ENCODE data around the gene MACO1.
"Not testable (repeated sequence)": the region's sequence is repeated elsewhere in the genome, so short reads cannot be mapped to it uniquely, and the experiment has no call there.

MACO1 gene

DNA sequence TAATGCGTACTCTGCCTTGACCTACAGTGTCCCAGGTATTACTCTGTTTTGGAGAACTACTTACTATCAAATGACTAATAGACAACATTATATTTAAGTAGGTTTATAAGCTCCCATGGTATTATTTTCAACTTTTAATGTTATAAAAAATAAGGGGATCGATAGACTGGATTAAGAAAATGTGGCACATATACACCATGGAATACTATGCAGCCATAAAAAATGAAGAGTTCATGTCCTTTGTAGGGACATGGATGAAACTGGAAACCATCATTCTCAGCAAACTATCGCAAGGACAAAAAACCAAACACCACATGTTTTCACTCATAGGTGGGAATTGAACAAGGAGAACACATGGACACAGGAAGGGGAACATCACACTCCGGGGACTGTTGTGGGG lies 30.1 kb downstream of the MACO1 start:
- H3K4me1 ChIP-seq (ENCODE audit: control insufficient read depth, insufficient read depth, low read length); H3K9ac ChIP-seq (ENCODE audit: low read depth, low read length); H3K9me3 ChIP-seq (ENCODE audit: control insufficient read depth, insufficient read depth, low read length); H3K36me3 ChIP-seq (ENCODE audit: control insufficient read depth, insufficient read depth, low read length); H3K27me3 ChIP-seq (ENCODE audit: control insufficient read depth, insufficient read depth, low read length); H3K27ac ChIP-seq (ENCODE audit: low read depth, low read length); H3K4me3 ChIP-seq (ENCODE audit: low read depth, low read length): not testable (repeated sequence)

DNA sequence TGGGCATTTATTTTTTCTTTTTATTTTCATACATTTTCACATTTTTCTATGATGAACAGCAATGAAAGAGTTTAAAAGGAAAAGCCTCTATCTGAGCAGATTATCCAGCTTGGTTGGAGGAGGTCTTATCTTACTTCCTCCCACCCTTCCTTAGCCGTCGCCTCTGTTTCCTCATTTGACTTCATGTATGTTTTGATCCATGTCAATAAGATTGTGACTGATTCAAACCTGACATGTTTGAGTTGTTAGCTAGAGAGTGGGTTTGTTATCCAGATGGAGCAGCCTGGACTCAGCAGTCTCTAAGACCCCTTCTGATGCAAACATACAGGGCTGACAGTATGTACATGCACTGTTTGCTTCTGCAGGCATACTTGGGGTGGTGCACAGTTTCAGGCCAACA lies 31.2 kb downstream of the MACO1 start:
- H3K36me3 ChIP-seq (ENCODE audit: control insufficient read depth, insufficient read depth, low read length) = peaks cover 5% of the 10 kb centered on the region; the same call in 1 of the 2 replicates
- no peaks in the 10 kb centered on the region for H3K27me3 ChIP-seq (ENCODE audit: control insufficient read depth, insufficient read depth, low read length)
- H3K4me3 ChIP-seq (ENCODE audit: low read depth, low read length) = no peak overlapping the region
- H3K9me3 ChIP-seq (ENCODE audit: control insufficient read depth, insufficient read depth, low read length) = no peaks in the 10 kb centered on the region
- H3K9ac ChIP-seq (ENCODE audit: low read depth, low read length) = no peak overlapping the region
- H3K27ac ChIP-seq (ENCODE audit: low read depth, low read length) = no peak overlapping the region
- H3K4me1 ChIP-seq (ENCODE audit: control insufficient read depth, insufficient read depth, low read length) = no peaks in the 10 kb centered on the region

DNA sequence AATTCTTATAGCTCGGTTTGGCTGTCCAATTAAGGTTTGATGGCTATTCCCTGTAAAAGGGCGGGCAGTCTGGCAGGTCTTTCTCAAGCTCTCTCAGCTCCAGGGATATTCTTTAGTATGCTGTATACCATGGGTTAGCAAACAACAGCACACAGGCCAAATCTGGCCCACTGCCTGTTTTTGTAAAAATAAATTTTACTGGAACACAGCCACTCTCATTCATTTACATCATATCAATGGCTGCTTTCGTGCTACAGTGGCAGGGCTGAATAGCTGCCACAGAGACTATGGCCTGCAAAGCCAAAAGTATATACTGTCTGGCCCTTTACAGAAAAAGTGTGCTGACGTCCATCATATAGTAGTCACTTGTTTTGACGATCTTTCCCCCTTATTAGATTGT lies 32.0 kb downstream of the MACO1 start:
- no peak overlapping the region for H3K9ac ChIP-seq (ENCODE audit: low read depth, low read length)
- H3K4me3 ChIP-seq (ENCODE audit: low read depth, low read length) = no peak overlapping the region
- H3K9me3 ChIP-seq (ENCODE audit: control insufficient read depth, insufficient read depth, low read length) = no peaks in the 10 kb centered on the region
- no peak overlapping the region for H3K27ac ChIP-seq (ENCODE audit: low read depth, low read length)
- H3K4me1 ChIP-seq (ENCODE audit: control insufficient read depth, insufficient read depth, low read length) = no peaks in the 10 kb centered on the region
- no peaks in the 10 kb centered on the region for H3K27me3 ChIP-seq (ENCODE audit: control insufficient read depth, insufficient read depth, low read length)
- peaks cover 5% of the 10 kb centered on the region; the same call in 1 of the 2 replicates for H3K36me3 ChIP-seq (ENCODE audit: control insufficient read depth, insufficient read depth, low read length)

DNA sequence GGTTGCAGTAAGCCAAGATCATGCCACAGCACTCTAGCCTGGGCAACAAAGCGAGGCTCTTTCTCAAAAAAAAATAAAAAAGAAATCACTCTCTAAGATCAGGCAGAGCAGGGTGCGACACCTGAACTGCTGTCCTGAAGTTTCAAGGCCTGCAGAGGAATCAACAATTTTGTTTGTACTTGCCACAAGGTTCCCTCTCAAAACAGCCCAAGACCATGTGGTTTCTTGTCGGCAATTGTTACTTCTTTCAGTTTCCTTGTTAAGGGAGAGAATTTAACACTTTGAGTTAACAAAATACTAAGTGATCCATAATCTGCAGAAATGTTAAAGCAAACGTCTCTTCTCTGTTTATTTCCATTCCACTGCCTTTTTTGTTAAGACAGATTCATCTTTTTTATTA lies 36.5 kb downstream of the MACO1 start:
- no peak overlapping the region for H3K27ac ChIP-seq (ENCODE audit: low read depth, low read length)
- no peaks in the 10 kb centered on the region for H3K27me3 ChIP-seq (ENCODE audit: control insufficient read depth, insufficient read depth, low read length)
- no peak overlapping the region for H3K9ac ChIP-seq (ENCODE audit: low read depth, low read length)
- H3K9me3 ChIP-seq (ENCODE audit: control insufficient read depth, insufficient read depth, low read length) = no peaks in the 10 kb centered on the region
- H3K4me3 ChIP-seq (ENCODE audit: low read depth, low read length) = no peak overlapping the region
- no peaks in the 10 kb centered on the region for H3K4me1 ChIP-seq (ENCODE audit: control insufficient read depth, insufficient read depth, low read length)
- no peaks in the 10 kb centered on the region for H3K36me3 ChIP-seq (ENCODE audit: control insufficient read depth, insufficient read depth, low read length)

DNA sequence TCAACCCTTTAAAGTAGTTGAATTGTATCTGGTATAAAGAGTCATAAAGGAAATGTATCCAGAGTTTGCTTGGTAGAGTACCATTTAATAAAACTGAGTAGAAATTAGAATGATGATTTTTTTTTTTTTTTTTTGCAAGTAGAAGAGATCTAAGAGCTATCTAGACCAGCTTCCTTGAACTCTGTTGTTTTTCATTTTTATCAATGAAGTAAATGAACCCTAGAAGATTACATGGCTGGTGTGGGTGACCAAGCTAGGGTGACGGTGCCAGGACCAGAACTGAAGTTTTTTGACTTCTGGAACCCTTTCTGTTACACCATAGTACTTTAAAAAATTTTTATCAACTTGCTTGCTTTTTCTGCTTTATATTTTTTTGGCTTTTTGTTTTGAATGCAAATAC lies 36.9 kb downstream of the MACO1 start:
- Histone ChIP-seq H3K9me3 (ENCODE audit: control insufficient read depth, insufficient read depth, low read length) (no peaks in the 10 kb centered on the region), H3K4me3 (ENCODE audit: low read depth, low read length) (no peak overlapping the region), H3K27ac (ENCODE audit: low read depth, low read length) (no peak overlapping the region), H3K27me3 (ENCODE audit: control insufficient read depth, insufficient read depth, low read length) (no peaks in the 10 kb centered on the region), H3K36me3 (ENCODE audit: control insufficient read depth, insufficient read depth, low read length) (no peaks in the 10 kb centered on the region), H3K4me1 (ENCODE audit: control insufficient read depth, insufficient read depth, low read length) (no peaks in the 10 kb centered on the region), H3K9ac (ENCODE audit: low read depth, low read length) (no peak overlapping the region)

DNA sequence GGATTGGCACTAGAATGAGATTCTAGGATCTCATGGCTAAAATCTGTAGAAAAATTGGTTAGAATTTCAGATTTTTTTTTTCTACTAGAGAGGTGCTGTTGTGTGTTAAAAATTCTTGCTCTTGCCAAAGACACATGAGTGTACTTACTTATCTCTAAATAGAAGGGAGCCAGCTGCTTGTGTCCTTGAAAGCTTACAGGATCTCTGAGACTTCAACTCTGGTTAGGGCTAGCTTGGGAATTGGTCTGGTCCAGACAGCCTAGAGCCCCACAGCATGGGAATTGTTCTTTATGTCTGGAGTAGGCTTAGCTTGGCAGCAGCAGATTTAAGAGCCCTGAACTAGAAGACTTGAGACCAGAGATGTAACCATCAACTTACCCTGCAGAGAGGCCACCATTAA lies 37.3 kb downstream of the MACO1 start:
- no peaks in the 10 kb centered on the region for H3K36me3 ChIP-seq (ENCODE audit: control insufficient read depth, insufficient read depth, low read length)
- no peak overlapping the region for H3K9ac ChIP-seq (ENCODE audit: low read depth, low read length)
- H3K27ac ChIP-seq (ENCODE audit: low read depth, low read length) = no peak overlapping the region
- H3K4me1 ChIP-seq (ENCODE audit: control insufficient read depth, insufficient read depth, low read length) = no peaks in the 10 kb centered on the region
- H3K9me3 ChIP-seq (ENCODE audit: control insufficient read depth, insufficient read depth, low read length) = no peaks in the 10 kb centered on the region
- H3K4me3 ChIP-seq (ENCODE audit: low read depth, low read length) = no peak overlapping the region
- no peaks in the 10 kb centered on the region for H3K27me3 ChIP-seq (ENCODE audit: control insufficient read depth, insufficient read depth, low read length)

DNA sequence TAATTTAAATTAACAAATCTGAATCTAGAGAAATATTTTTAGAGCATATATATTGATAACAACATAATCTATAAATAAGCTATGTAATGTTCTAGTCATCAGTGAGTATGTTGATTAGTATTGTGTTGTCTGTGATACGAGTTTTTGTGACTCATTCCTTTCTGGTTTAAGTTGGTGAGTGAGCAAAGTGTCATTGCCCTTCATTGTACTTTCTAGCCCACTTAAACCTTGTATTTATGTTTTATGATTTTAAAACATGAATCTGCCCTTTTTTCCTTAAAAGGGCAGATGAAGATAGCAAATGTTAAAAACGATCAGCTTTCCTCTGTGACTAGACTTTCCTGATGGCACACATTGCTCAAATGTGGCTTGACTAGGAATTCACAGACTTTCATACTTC lies 38.5 kb downstream of the MACO1 start:
- H3K4me3 ChIP-seq (ENCODE audit: low read depth, low read length) = no peak overlapping the region
- no peaks in the 10 kb centered on the region for H3K4me1 ChIP-seq (ENCODE audit: control insufficient read depth, insufficient read depth, low read length)
- no peaks in the 10 kb centered on the region for H3K36me3 ChIP-seq (ENCODE audit: control insufficient read depth, insufficient read depth, low read length)
- no peaks in the 10 kb centered on the region for H3K9me3 ChIP-seq (ENCODE audit: control insufficient read depth, insufficient read depth, low read length)
- H3K27ac ChIP-seq (ENCODE audit: low read depth, low read length) = no peak overlapping the region
- no peaks in the 10 kb centered on the region for H3K27me3 ChIP-seq (ENCODE audit: control insufficient read depth, insufficient read depth, low read length)
- no peak overlapping the region for H3K9ac ChIP-seq (ENCODE audit: low read depth, low read length)

DNA sequence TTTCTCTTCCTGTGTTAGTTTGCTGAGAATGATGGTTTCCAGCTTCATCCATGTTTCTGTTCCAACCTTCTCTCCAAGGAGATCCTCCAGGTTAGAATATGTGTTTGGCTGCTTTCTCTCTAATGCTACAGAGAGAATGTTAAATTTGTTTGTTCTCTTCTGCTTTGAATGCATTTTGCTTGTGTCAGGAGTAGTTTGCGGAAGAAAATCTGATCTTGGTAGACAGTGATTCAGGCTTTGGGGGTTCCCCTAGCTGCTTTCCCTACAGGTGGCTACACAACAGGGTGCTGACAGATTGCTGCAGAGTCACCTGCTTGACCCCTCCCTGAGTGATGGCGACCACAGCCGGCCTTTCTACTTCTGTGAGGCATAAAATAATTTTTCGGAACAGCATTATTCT lies 41.8 kb downstream of the MACO1 start:
- H3K27ac ChIP-seq (ENCODE audit: low read depth, low read length) = no peak overlapping the region
- H3K27me3 ChIP-seq (ENCODE audit: control insufficient read depth, insufficient read depth, low read length) = no peaks in the 10 kb centered on the region
- H3K4me3 ChIP-seq (ENCODE audit: low read depth, low read length) = no peak overlapping the region
- no peaks in the 10 kb centered on the region for H3K4me1 ChIP-seq (ENCODE audit: control insufficient read depth, insufficient read depth, low read length)
- H3K36me3 ChIP-seq (ENCODE audit: control insufficient read depth, insufficient read depth, low read length) = no peaks in the 10 kb centered on the region
- no peaks in the 10 kb centered on the region for H3K9me3 ChIP-seq (ENCODE audit: control insufficient read depth, insufficient read depth, low read length)
- H3K9ac ChIP-seq (ENCODE audit: low read depth, low read length) = no peak overlapping the region

DNA sequence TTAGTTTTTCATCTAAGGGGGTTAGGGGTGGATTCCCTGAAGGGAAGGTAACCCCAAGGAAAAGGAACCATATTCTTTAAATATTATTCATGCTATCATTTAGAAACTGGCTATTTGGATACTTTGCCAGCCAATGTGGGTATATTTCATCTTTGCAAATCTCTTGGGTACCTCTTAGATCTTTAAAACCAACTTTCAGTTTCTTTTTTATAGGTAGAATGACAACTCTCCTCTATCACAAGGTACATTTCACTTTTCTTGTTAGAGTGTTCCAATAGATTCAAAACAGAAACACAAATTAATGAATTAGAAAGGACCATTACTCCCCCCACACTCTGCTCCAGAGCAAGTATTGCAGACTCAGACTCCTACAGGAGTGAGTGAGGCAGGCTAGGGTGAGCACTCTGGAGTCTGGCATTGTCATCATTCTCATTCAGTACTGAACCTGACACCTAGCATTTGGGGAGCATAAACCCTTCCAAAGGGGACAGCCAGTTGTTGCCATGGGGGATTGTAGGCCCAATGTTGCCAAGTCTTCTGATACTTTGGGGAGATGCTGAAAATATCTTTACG lies 43.0 kb downstream of the MACO1 start:
- Histone ChIP-seq H3K4me3 (ENCODE audit: low read depth, low read length) (no peak overlapping the region), H3K27me3 (ENCODE audit: control insufficient read depth, insufficient read depth, low read length) (no peaks in the 10 kb centered on the region), H3K4me1 (ENCODE audit: control insufficient read depth, insufficient read depth, low read length) (peaks cover 6% of the 10 kb centered on the region), H3K27ac (ENCODE audit: low read depth, low read length) (no peak overlapping the region), H3K9ac (ENCODE audit: low read depth, low read length) (no peak overlapping the region), H3K36me3 (ENCODE audit: control insufficient read depth, insufficient read depth, low read length) (no peaks in the 10 kb centered on the region), H3K9me3 (ENCODE audit: control insufficient read depth, insufficient read depth, low read length) (no peaks in the 10 kb centered on the region)

DNA sequence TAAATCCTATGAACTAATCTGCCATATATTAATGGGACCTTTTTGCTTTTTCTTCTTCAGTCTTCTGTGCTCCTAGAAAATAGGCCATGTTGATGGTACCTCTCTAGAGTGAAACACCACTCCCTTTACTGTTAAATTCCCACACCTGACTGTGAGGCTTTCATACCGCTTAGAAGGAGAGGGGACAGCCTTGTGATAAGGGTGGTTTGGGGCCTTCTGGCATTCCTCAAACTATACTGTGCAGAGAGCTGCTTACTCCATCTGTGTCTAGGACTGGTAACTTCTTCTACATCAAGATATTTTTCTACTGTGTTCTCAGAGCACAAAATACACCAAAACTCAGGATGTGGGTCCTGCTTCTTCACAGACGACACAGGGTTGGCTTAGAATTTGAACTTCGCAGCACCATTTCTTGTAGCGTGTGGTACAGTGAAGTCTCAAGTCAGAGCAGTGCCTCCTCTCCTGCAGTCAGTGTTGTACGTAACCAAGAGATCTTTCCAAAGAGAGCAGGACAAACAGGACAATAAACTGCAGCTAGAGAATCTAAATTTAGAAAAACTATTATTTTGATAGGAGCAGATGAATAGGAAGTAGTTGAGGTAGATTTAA lies 43.8 kb downstream of the MACO1 start:
- Histone ChIP-seq H3K4me1 (ENCODE audit: control insufficient read depth, insufficient read depth, low read length) (peaks cover 7% of the 10 kb centered on the region), H3K4me3 (ENCODE audit: low read depth, low read length) (no peak overlapping the region)

DNA sequence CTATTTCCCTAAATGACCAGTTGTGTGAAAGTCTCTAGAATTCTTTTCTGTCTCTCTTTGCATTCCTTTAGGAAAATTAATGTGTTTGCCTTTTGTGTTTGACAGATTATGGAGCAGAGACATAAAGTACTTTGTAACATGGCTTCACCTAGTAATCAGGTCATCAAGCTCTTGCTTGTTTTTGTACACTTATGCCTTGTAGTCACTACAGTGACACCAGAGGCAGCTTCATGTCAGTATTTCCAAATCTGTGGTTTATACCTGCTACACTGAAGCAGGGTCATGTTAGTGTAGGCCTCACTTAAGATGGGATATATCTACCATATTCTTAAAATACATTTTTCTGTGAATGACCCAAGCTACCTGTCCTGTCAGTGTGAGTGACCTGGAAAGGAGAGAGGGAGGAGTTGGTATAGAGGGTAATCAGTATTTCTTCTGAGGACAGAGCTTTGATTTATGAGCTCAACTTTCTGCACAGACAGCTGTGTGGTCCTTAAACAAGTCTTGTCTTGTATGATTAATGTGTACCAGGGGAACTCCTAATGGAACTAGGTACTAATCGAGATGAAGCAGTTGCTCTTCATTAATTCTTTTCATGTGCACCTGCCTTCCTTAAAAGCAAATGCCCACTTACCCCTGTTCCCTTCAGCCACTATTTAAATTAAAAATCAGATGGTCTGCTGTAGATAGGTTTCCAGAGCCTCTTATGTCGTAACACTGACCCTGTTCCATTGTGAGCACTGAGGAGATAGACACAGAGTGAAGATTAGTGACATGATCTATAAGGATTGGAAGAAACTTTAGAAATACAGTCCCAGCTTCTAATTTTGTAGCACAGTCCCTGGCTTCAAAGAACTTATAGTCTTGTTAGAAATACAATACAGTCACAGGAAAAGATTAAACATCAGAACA lies 45.7 kb downstream of the MACO1 start:
- H3K36me3 ChIP-seq (ENCODE audit: control insufficient read depth, insufficient read depth, low read length) = no peaks in the 10 kb centered on the region
- H3K9me3 ChIP-seq (ENCODE audit: control insufficient read depth, insufficient read depth, low read length) = no peaks in the 10 kb centered on the region
- H3K4me1 ChIP-seq (ENCODE audit: control insufficient read depth, insufficient read depth, low read length) = peaks cover 7% of the 10 kb centered on the region
- no peaks in the 10 kb centered on the region for H3K27me3 ChIP-seq (ENCODE audit: control insufficient read depth, insufficient read depth, low read length)
- no peak overlapping the region for H3K4me3 ChIP-seq (ENCODE audit: low read depth, low read length)
- no peak overlapping the region for H3K9ac ChIP-seq (ENCODE audit: low read depth, low read length)
- H3K27ac ChIP-seq (ENCODE audit: low read depth, low read length) = no peak overlapping the region

More for the DNA sequence above, 43.8 kb downstream of the MACO1 start:
- H3K9ac ChIP-seq (ENCODE audit: low read depth, low read length) = no peak overlapping the region
- no peak overlapping the region for H3K27ac ChIP-seq (ENCODE audit: low read depth, low read length)
- H3K9me3 ChIP-seq (ENCODE audit: control insufficient read depth, insufficient read depth, low read length) = no peaks in the 10 kb centered on the region
- H3K27me3 ChIP-seq (ENCODE audit: control insufficient read depth, insufficient read depth, low read length) = no peaks in the 10 kb centered on the region
- H3K36me3 ChIP-seq (ENCODE audit: control insufficient read depth, insufficient read depth, low read length) = no peaks in the 10 kb centered on the region

All from HUES48 (cell line).